Measurements from ENCODE around the gene LCE4A.

LCE4A gene

GRCh38 chr1:152747831-152748230 is 39.9 kb downstream of the LCE4A start:
- DNase-seq: no peak

- peak; percentile 58 for DNase-seq
Measured at GRCh38 chr1:152752225-152752624, 44.3 kb downstream of the LCE4A start.

DNA sequence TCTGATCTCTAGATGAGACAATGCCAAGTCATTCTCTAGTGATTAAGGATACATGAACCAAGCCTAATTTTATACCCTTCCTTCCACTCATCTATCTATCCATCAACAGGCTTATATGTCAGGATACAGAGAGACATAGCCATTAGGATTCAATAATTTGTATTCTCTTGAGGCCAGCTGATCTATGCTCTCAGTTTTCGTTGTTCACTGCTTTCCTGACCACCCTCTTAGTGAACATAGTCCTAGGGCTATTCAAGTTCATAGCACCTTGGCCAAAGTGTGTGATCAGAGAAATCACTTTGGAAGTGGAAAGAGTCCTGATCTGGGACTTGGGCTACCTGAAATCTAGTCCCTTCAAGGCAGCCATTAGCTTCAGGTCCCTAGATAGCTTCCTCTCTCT is 45.6 kb downstream of the LCE4A start:
- DNase-seq: no peak

- DNase-seq: no peak
Measured at GRCh38 chr1:152756872-152757271, 48.9 kb downstream of the LCE4A start.

GRCh38 chr1:152757747-152758146 is 49.8 kb downstream of the LCE4A start, which contains the start of gene KPRP:
TSS of gene KPRP (plus strand) at chr1:152758025. CDS start at chr1:152759589, 1,564 bp downstream.
- no peak for DNase-seq

- no peak for DNase-seq
Measured at GRCh38 chr1:152758636-152759035, 50.7 kb downstream of the LCE4A start.

All from fibroblast of skin of right quadriceps (primary cell).